H9 (cell line): Measurements from ENCODE around the gene FOXG1. TPM values are rescaled to one million over a fixed set of nuclear protein-coding genes. Genes with fewer than 3 reads are reported as not detected.

ENCODE experiments used
- DNase-seq: peaks from one replicate; pipeline ENCODE4 v3.0.0-alpha.2; 2017
- H2AFZ ChIP-seq: one replicate; pipeline ENCODE4 v1.6.1; 2013; ENCODE audit warnings: mild to moderate bottlenecking, low read length, control low read depth, moderate library complexity
- H2AK5ac ChIP-seq: 2 replicates; pipeline ENCODE4 v1.6.1; 2013; ENCODE audit warnings: low read length, control low read depth, mixed read lengths; ENCODE audit not compliant: insufficient read length
- H2BK120ac ChIP-seq: one replicate; pipeline ENCODE4 v1.6.1; 2013; ENCODE audit warnings: low read depth, mild to moderate bottlenecking, low read length, control low read depth, inconsistent platforms; ENCODE audit not compliant: poor library complexity, severe bottlenecking
- H2BK12ac ChIP-seq: 2 replicates; pipeline ENCODE4 v1.6.1; 2013; ENCODE audit warnings: low read length, control low read depth, mixed read lengths, low read depth; ENCODE audit not compliant: insufficient read length
- H2BK15ac ChIP-seq: 2 replicates; pipeline ENCODE4 v1.6.1; 2013; ENCODE audit warnings: low read depth, low read length, control low read depth
- H2BK20ac ChIP-seq: one replicate; pipeline ENCODE4 v1.6.1; 2013; ENCODE audit warnings: low read depth, mild to moderate bottlenecking, low read length, control low read depth, inconsistent platforms; ENCODE audit not compliant: poor library complexity, severe bottlenecking
- H2BK5ac ChIP-seq: 2 replicates; pipeline ENCODE4 v1.6.1; 2013; ENCODE audit warnings: low read length, control low read depth, mixed read lengths; ENCODE audit not compliant: insufficient read length
- H3K14ac ChIP-seq: 2 replicates; pipeline ENCODE4 v1.6.1; 2013; ENCODE audit warnings: low read length, control low read depth; ENCODE audit not compliant: insufficient read depth
- H3K18ac ChIP-seq: 2 replicates; pipeline ENCODE4 v1.6.1; 2013; ENCODE audit warnings: low read depth, mild to moderate bottlenecking, mixed read lengths, low read length, control low read depth; ENCODE audit not compliant: insufficient read length
- H3K23ac ChIP-seq: 2 replicates; pipeline ENCODE4 v1.6.1; 2013; ENCODE audit warnings: low read length, control low read depth, mixed read lengths, low read depth; ENCODE audit not compliant: insufficient read length
- H3K23me2 ChIP-seq: 2 replicates; pipeline ENCODE4 v1.6.1; 2013; ENCODE audit warnings: low read depth, mild to moderate bottlenecking, mixed read lengths, low read length, control low read depth; ENCODE audit not compliant: insufficient read length, poor library complexity, severe bottlenecking
- H3K27ac ChIP-seq: 2 replicates; pipeline ENCODE4 v1.5.1; 2013; ENCODE audit warnings: low read length, control low read depth, mixed read lengths, low read depth; ENCODE audit not compliant: insufficient read length
- H3K27me3 ChIP-seq: 2 replicates; pipeline ENCODE4 v1.6.1; 2013; ENCODE audit warnings: low read length, control low read depth, inconsistent platforms; ENCODE audit not compliant: insufficient read depth
- H3K4ac ChIP-seq: 2 replicates; pipeline ENCODE4 v1.6.1; 2013; ENCODE audit warnings: low read depth, mild to moderate bottlenecking, control low read depth, inconsistent platforms, low read length, moderate library complexity
- H3K4me1 ChIP-seq: 2 replicates; pipeline ENCODE4 v1.6.1; 2013; ENCODE audit warnings: low read length, control low read depth, inconsistent platforms; ENCODE audit not compliant: insufficient read depth
- H3K4me2 ChIP-seq: 2 replicates; pipeline ENCODE4 v1.6.1; 2013; ENCODE audit warnings: low read length, control low read depth, mixed read lengths; ENCODE audit not compliant: insufficient read length, insufficient read depth
- H3K56ac ChIP-seq: 2 replicates; pipeline ENCODE4 v1.6.1; 2013; ENCODE audit warnings: low read depth, mild to moderate bottlenecking, mixed read lengths, low read length, control low read depth; ENCODE audit not compliant: insufficient read length
- H3K79me1 ChIP-seq: 2 replicates; pipeline ENCODE4 v1.6.1; 2013; ENCODE audit warnings: low read depth, mild to moderate bottlenecking, moderate library complexity, low read length, control low read depth, inconsistent platforms; ENCODE audit not compliant: insufficient read depth, poor library complexity, severe bottlenecking
- H3K79me2 ChIP-seq: 2 replicates; pipeline ENCODE4 v1.6.1; 2013; ENCODE audit warnings: low read length, control low read depth, inconsistent platforms; ENCODE audit not compliant: insufficient read depth
- H3K9ac ChIP-seq: 2 replicates; pipeline ENCODE4 v1.6.1; 2013; ENCODE audit warnings: low read length, control low read depth, mixed read lengths; ENCODE audit not compliant: insufficient read length; ENCODE audit errors: extremely low read depth
- H3K9me3 ChIP-seq: one replicate; pipeline ENCODE4 v1.6.1; 2013; ENCODE audit warnings: low read depth, low read length, inconsistent platforms; ENCODE audit not compliant: control insufficient read depth
- H3T11ph ChIP-seq: one replicate; pipeline ENCODE4 v1.6.1; 2013; ENCODE audit warnings: mild to moderate bottlenecking, low read length, control low read depth, inconsistent platforms
- H4K20me1 ChIP-seq: one replicate; pipeline ENCODE4 v1.6.1; 2013; ENCODE audit not compliant: control insufficient read depth, insufficient read length, insufficient read depth
- H4K5ac ChIP-seq: 2 replicates; pipeline ENCODE4 v1.6.1; 2013; ENCODE audit warnings: low read depth, mild to moderate bottlenecking, mixed read lengths, low read length, control low read depth; ENCODE audit not compliant: insufficient read length
- H4K8ac ChIP-seq: replicated peaks from 2 replicates; pipeline ENCODE4 v1.6.1; 2013; ENCODE audit warnings: low read length, control low read depth, mixed read lengths, low read depth; ENCODE audit not compliant: insufficient read length
- H4K91ac ChIP-seq: 2 replicates; pipeline ENCODE4 v1.6.1; 2013; ENCODE audit warnings: low read depth, mild to moderate bottlenecking, moderate library complexity, mixed read lengths, low read length, control low read depth; ENCODE audit not compliant: insufficient read length
- H3K27ac Mint-ChIP-seq, 3 experiments: 2 replicates in 2 of 3; 3 replicates in 1 of 3; pipeline ENCODE4 v1.8.0; 2020 to 2021; ENCODE audit warnings: mixed read lengths in 3 of 3, mild to moderate bottlenecking in 1 of 3, moderate library complexity in 1 of 3
- H3K27me3 Mint-ChIP-seq: 2 replicates; pipeline ENCODE4 v1.8.0; 2021; ENCODE audit warnings: low read depth, mild to moderate bottlenecking, moderate library complexity, mixed read lengths
- H3K36me3 Mint-ChIP-seq, 3 experiments: 2 replicates in 2 of 3; 3 replicates in 1 of 3; pipeline ENCODE4 v1.8.0; 2020 to 2021; ENCODE audit warnings: low read depth in 3 of 3, mixed read lengths in 3 of 3; ENCODE audit not compliant: insufficient read depth in 1 of 3
- H3K4me1 Mint-ChIP-seq, 2 experiments: 2 replicates each; pipeline ENCODE4 v1.8.0; 2020; ENCODE audit warnings: mixed read lengths in 2 of 2
- H3K4me3 Mint-ChIP-seq, 2 experiments: 2 replicates in 1 of 2; 3 replicates in 1 of 2; pipeline ENCODE4 v1.8.0; 2020 to 2021; ENCODE audit warnings: mild to moderate bottlenecking in 2 of 2, mixed read lengths in 2 of 2, moderate library complexity in 1 of 2
- H3K9me3 Mint-ChIP-seq, 2 experiments: 2 replicates in 1 of 2; 3 replicates in 1 of 2; pipeline ENCODE4 v1.8.0; 2020; ENCODE audit warnings: mild to moderate bottlenecking in 2 of 2, mixed read lengths in 2 of 2, moderate library complexity in 1 of 2
- CTCF ChIP-seq: fragments of 200-600 bp; sonication (generic); conservative IDR thresholded peaks from 3 replicates; pipeline ENCODE4 v1.8.0; 2021; ENCODE audit warnings: antibody characterized with exemption, mild to moderate bottlenecking
- WGBS: extraction: QIAGEN DNeasy Blood & Tissue Kit; methylation state at CpG from one replicate; pipeline ENCODE4 v1.1.7; 2013; ENCODE audit warnings: missing lambda C conversion rate, low lambda C conversion rate, mixed read lengths; ENCODE audit not compliant: insufficient read length; ENCODE audit errors: extremely low coverage; 5-methylcytosine and 5-hydroxymethylcytosine counted together
- total RNA-seq: library from RNA; stranded (reverse); gene quantifications from 2 replicates; pipeline ENCODE4 v1.2.1, GENCODE V29; 2021

FOXG1 gene
- total RNA-seq, 1 experiment from 2014 or later: 0.11 TPM

DNA sequence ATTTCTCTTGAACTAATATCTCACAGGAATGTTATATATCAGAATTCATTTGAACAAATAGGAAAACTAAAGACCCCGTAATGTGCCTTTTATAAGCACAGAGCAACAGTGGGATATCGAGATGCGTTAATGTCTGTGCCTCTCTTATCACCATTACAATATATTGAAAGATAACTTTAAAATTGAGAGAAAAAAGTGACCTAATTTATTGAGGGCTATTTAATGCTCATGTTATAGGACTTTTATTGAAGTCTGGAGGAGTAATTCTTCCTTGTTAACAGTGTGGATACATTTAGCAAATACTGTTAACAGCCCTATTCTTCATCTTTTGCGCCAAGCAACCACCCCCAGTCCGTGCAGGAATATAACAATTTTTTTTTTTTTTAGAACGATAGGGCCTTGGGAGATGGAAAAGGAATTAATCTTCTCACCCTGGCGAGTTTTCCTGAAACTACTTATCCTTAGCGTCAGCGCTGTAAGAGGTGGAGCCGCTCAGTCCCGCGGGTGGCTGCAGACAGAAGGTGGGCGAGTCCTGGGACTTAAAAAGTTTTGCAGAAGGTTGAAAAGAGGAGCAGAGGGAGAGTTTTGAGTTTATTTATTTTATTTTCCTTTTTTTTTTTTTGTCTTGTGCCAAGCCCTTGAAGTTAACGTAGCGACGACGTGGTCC, 11.0 kb downstream of the FOXG1 start:
- H3K4me1 Mint-ChIP-seq: peaks cover 13 to 58% of the 10 kb centered on the region in 2 experiments
- no peak overlapping the region for H4K8ac ChIP-seq
- H2BK12ac ChIP-seq: no peak overlapping the region
- H3T11ph ChIP-seq: no peak overlapping the region
- no peak overlapping the region for H3K56ac ChIP-seq
- peaks cover 0 to 6% of the 10 kb centered on the region in 2 experiments; a peak in 2 of 5 replicates for H3K9me3 Mint-ChIP-seq
- no peaks in the 10 kb centered on the region; a peak in 1 of 7 replicates for H3K36me3 Mint-ChIP-seq
- no peak overlapping the region for H3K4ac ChIP-seq
- no peak overlapping the region for H3K23ac ChIP-seq
- H2BK20ac ChIP-seq: no peak overlapping the region
- H2AK5ac ChIP-seq: no peak overlapping the region
- H3K27me3 ChIP-seq: peaks cover 56% of the 10 kb centered on the region
- no peak overlapping the region for H3K27ac Mint-ChIP-seq
- no peak for TF ChIP-seq CTCF
- no peak overlapping the region for H2BK15ac ChIP-seq
- H3K79me1 ChIP-seq: no peaks in the 10 kb centered on the region
- no peak overlapping the region for H4K91ac ChIP-seq
- H3K27me3 Mint-ChIP-seq: peaks cover 100% of the 10 kb centered on the region
- no peak overlapping the region for H3K18ac ChIP-seq
- no peaks in the 10 kb centered on the region for H3K79me2 ChIP-seq
- peak overlapping the region; percentile 53 for H3K4me2 ChIP-seq
- H3K27ac ChIP-seq: no peak overlapping the region
- no CpG with 5 or more reads among the region's 17 CpGs for WGBS
- H2BK5ac ChIP-seq: no peak overlapping the region
- H3K9me3 ChIP-seq: no peaks in the 10 kb centered on the region
- no peak for DNase-seq
- H3K14ac ChIP-seq: no peak overlapping the region
- peak overlapping the region in 1 of 2 experiments; percentile 38; a peak in 1 of 5 replicates for H3K4me3 Mint-ChIP-seq
- H4K20me1 ChIP-seq: no peaks in the 10 kb centered on the region
- no peak overlapping the region for H2AFZ ChIP-seq
- no peak overlapping the region for H3K9ac ChIP-seq
- H4K5ac ChIP-seq: no peak overlapping the region
- H2BK120ac ChIP-seq: no peak overlapping the region
- H3K23me2 ChIP-seq: peaks cover 10% of the 10 kb centered on the region
- H3K4me1 ChIP-seq: peaks cover 13% of the 10 kb centered on the region
